GM13976 (cell line): ENCODE measurements around the gene TAF4.
"Not testable (repeated sequence)": the region's sequence is repeated elsewhere in the genome, so short reads cannot be mapped to it uniquely, and the experiment has no call there.

ENCODE experiments used
- DNase-seq: peaks from one replicate; pipeline ENCODE4 v3.0.0; 2012; ENCODE audit warnings: low spot score
- CTCF ChIP-seq: IDR thresholded peaks from 2 replicates; pipeline ENCODE4 v1.5.1; 2012; ENCODE audit warnings: borderline replicate concordance, mild to moderate bottlenecking; ENCODE audit not compliant: insufficient read depth; ENCODE audit errors: extremely low read depth, missing control alignments, control extremely low read depth
- in situ Hi-C: fragments of 300-500 bp; cut with MboI; formaldehyde crosslinking; loops from one replicate; pipeline ENCODE4 v1.12.0; 2022; ENCODE audit warnings: low sequenced_read_pairs, mixed read lengths, inconsistent platforms; ENCODE audit not compliant: unreplicated experiment

Gene TAF4

GRCh38 chr20:62056975-62057374 is 8.7 kb downstream of the TAF4 start:
- in situ Hi-C loops: no loop called here
- DNase-seq: no peak
- no peak for TF ChIP-seq CTCF

GRCh38 chr20:62056377-62056776 is 9.3 kb downstream of the TAF4 start:
- DNase-seq: no peak
- in situ Hi-C loops: no loop called here
- no peak for TF ChIP-seq CTCF

- in situ Hi-C loops, DNase-seq: not testable (repeated sequence)
Observed at GRCh38 chr20:62055862-62056115, 9.9 kb downstream of the TAF4 start.

- DNase-seq: no peak
- in situ Hi-C loops: no loop called here
- TF ChIP-seq CTCF: no peak
Observed at GRCh38 chr20:62055106-62055861, 10.4 kb downstream of the TAF4 start.

- in situ Hi-C loops: no loop called here
- no peak for DNase-seq
- no peak for TF ChIP-seq CTCF
Observed at GRCh38 chr20:62054451-62054953, 11.2 kb downstream of the TAF4 start.

- TF ChIP-seq CTCF: no peak
- DNase-seq: no peak
- in situ Hi-C loops: no loop called here
Observed at GRCh38 chr20:62053465-62054196, 12.1 kb downstream of the TAF4 start.

GRCh38 chr20:62052842-62053464 is 12.7 kb downstream of the TAF4 start:
- no peak for DNase-seq
- no peak for TF ChIP-seq CTCF

More at GRCh38 chr20:62052842-62053464, 12.7 kb downstream of the TAF4 start:
- in situ Hi-C loops: no loop called here
